Gastrocnemius medialis (tissue), 4 donors: ENCODE results near the gene ZWILCH.
"Not testable (repeated sequence)": the region's sequence is repeated elsewhere in the genome, so short reads cannot be mapped to it uniquely, and the experiment has no call there.

Source experiments
- CTCF ChIP-seq, 5 experiments: fragments of 450-650 bp in 3 of 5; fragments of 200-600 bp in 2 of 5; sonication (generic) in 2 of 5; IDR thresholded peaks in 4 of 5; conservative IDR thresholded peaks in 1 of 5; 1 replicate in 4 of 5; 2 replicates in 1 of 5; pipeline ENCODE4 v1.5.1; 2016 to 2019; ENCODE audit warnings: antibody characterized with exemption in 5 of 5, mild to moderate bottlenecking in 3 of 5, moderate library complexity in 3 of 5
- POLR2A ChIP-seq, 2 donors: fragments of 450-650 bp; IDR thresholded peaks; one replicate each; pipeline ENCODE4 v1.6.1; 2017; ENCODE audit warnings: antibody characterized with exemption in 2 of 2, mild to moderate bottlenecking in 2 of 2, moderate library complexity in 2 of 2

DNA sequence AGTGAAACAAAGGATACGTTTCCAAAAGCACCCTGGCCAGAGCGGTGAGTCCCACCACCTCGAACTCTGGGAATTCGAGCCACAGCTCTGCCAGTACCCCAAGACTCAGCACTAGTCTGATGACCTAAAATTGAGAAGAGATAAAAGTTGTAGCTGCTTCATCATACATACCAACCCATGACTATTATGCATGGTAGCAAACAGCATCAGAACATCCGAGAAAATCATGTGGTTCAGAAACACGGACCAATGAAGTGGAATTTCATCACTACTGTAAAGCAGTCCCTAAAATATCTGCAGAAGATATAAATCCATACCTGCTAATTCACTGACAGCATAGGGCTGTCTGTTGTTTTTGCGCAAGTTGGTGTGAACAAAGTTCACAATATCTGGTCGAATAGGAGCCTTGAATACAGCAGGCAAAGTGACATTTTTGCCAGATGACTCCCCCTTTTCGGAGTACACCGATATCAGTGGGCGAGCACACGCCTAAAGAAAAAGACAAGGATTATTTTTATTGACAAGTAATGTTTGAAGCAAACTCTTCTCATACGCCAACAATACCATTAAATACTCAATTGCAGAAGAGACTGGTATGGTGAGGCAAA is 2.0 kb upstream of the ZWILCH start:
- not testable (repeated sequence) for TF ChIP-seq CTCF (IDR thresholded peaks at IDR 0.05 in 4 of 5, conservative IDR thresholded peaks at IDR 0.05 in 1 of 5); POLR2A (IDR thresholded peaks at IDR 0.05)
